ENCODE data around the gene GBP2.

Gene GBP2

GRCh38 chr1:89064632-89065031, 61.3 kb downstream of the GBP2 start:
- no peak for DNase-seq

- no peak for DNase-seq
These were observed 62.8 kb downstream of the GBP2 start for GRCh38 chr1:89063094-89063493.

GRCh38 chr1:89060091-89060490, 65.8 kb downstream of the GBP2 start:
- DNase-seq = no peak

Data from OCI-M1 (cell line).